MCF 10A (cell line): Measurements from ENCODE around the gene EVL. TPM values are rescaled to one million over a fixed set of nuclear protein-coding genes. Genes with fewer than 3 reads are reported as not detected.

Experiments
- BruUV-seq: library from RNA; stranded (reverse); fragments of 400-500 nt; replicated peaks from 2 replicates; lab custom pipeline; 2021; lab: Mats Ljungman, UMichigan
- CTCF ChIA-PET: fragments of 300-600 bp; sonication (Branson Sonifier 250); formaldehyde crosslinking; extraction: SDS; loops from one replicate; lab custom pipeline; 2021; ENCODE audit warnings: antibody characterized with exemption, inconsistent platforms; lab: Yijun Ruan, JAX
- POLR2A ChIA-PET: fragments of 300-600, 350-650 bp; sonication (Branson Sonifier 250); formaldehyde crosslinking; extraction: SDS; loops from one replicate; lab custom pipeline; 2020; ENCODE audit warnings: antibody characterized with exemption, inconsistent platforms; lab: Yijun Ruan, JAX
- DNase-seq: peaks from one replicate; pipeline ENCODE4 v3.0.0-alpha.2; 2018; ENCODE audit not compliant: unreplicated experiment
- H3K27ac Mint-ChIP-seq: one replicate; pipeline ENCODE4 v1.8.0; 2022; ENCODE audit warnings: mild to moderate bottlenecking, low read depth, mixed read lengths; ENCODE audit not compliant: unreplicated experiment
- H3K27me3 Mint-ChIP-seq: one replicate; pipeline ENCODE4 v1.8.0; 2022; ENCODE audit warnings: mixed read lengths; ENCODE audit not compliant: insufficient read depth, unreplicated experiment
- H3K36me3 Mint-ChIP-seq: one replicate; pipeline ENCODE4 v1.8.0; 2022; ENCODE audit warnings: mild to moderate bottlenecking, moderate library complexity, mixed read lengths; ENCODE audit not compliant: insufficient read depth, unreplicated experiment
- H3K4me1 Mint-ChIP-seq: one replicate; pipeline ENCODE4 v1.8.0; 2022; ENCODE audit warnings: mixed read lengths; ENCODE audit not compliant: insufficient read depth, unreplicated experiment
- H3K4me3 Mint-ChIP-seq: one replicate; pipeline ENCODE4 v1.8.0; 2022; ENCODE audit warnings: mild to moderate bottlenecking, moderate library complexity, mixed read lengths; ENCODE audit not compliant: unreplicated experiment
- H3K9me3 Mint-ChIP-seq: one replicate; pipeline ENCODE4 v1.8.0; 2022; ENCODE audit warnings: mixed read lengths; ENCODE audit not compliant: unreplicated experiment
- intact Hi-C: fragments of 100-400 bp; cut with micrococcal nuclease; formaldehyde crosslinking; loops from 2 replicates; pipeline ENCODE4 v1.14.1; 2022
- total RNA-seq: library from RNA; stranded (reverse); gene quantifications from 2 replicates; pipeline ENCODE4 v1.2.3, GENCODE V29; 2022
- TF ChIP-seq, protein P1 (sequence below): fragments of 200-600 bp; IDR thresholded peaks from one replicate; pipeline ENCODE4 v1.8.0; 2022; ENCODE audit warnings: antibody characterized with exemption, mild to moderate bottlenecking; ENCODE audit not compliant: unreplicated experiment

Gene EVL
- total RNA-seq, 1 experiment from 2014 or later: 55.4 TPM

DNA sequence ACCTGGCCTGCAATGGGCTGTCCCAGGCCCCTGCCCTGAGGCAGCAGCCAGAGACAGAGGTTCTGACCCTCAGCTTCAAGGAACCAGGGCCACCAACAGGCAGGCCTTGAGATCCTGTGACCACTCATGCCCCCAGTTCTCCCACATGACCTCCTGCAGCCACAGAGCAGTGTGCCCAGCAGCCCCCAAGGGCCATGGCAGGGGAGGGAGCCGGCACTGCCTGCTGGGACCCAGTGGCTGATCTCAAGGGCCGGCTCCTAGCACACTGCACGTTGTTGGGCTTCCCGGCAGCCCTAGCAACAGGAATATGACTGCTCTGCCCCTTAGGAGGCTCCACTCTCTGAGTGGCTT, 79.4 kb downstream of the EVL start:
- Mint-ChIP-seq H3K27me3 (no peaks in the 10 kb centered on the region), H3K4me3 (no peak overlapping the region), H3K9me3 (no peaks in the 10 kb centered on the region), H3K4me1 (no peaks in the 10 kb centered on the region), H3K27ac (no peak overlapping the region), H3K36me3 (no peaks in the 10 kb centered on the region)
- CTCF ChIA-PET: no interaction called here
- BruUV-seq: no TSS peak
- no peak for DNase-seq
- POLR2A ChIA-PET: no interaction called here
- TF ChIP-seq, protein P1, sequence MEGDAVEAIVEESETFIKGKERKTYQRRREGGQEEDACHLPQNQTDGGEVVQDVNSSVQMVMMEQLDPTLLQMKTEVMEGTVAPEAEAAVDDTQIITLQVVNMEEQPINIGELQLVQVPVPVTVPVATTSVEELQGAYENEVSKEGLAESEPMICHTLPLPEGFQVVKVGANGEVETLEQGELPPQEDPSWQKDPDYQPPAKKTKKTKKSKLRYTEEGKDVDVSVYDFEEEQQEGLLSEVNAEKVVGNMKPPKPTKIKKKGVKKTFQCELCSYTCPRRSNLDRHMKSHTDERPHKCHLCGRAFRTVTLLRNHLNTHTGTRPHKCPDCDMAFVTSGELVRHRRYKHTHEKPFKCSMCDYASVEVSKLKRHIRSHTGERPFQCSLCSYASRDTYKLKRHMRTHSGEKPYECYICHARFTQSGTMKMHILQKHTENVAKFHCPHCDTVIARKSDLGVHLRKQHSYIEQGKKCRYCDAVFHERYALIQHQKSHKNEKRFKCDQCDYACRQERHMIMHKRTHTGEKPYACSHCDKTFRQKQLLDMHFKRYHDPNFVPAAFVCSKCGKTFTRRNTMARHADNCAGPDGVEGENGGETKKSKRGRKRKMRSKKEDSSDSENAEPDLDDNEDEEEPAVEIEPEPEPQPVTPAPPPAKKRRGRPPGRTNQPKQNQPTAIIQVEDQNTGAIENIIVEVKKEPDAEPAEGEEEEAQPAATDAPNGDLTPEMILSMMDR: no peak
- intact Hi-C loops: no loop called here

DNA sequence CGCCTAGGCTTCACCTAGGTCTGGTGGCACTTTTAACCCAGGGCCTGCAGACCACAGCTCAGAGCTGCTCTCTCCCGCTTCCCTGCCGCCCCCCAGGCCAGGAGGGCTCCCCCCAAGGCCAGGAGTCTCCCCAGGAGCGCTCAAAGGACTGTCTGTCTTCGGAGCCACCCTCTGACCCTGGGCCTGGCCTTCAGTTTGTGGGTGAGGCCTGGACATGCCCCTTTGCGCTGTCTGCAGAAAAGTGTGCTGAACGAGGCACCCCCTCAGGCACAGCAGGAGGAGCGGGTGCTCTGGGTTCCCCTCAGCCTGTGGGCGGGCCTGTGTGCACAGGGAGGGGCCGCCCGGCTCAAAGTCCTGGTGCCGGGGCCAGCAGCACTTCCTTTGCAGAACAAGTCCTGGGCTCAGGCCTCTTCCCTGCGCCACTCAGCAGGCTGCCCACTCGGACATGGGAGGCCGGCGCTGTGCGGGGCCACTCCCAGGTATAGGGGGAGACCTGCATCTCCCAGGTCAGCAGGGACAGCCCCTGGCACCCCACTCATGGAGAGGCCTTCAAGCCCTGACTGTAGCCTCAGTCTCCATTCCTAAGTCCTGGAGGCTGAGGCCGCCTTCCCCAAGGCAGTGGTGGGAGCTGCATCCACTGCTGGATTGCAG, 79.9 kb downstream of the EVL start:
- Mint-ChIP-seq H3K27ac (no peak overlapping the region), H3K36me3 (no peaks in the 10 kb centered on the region), H3K4me1 (no peaks in the 10 kb centered on the region), H3K9me3 (no peaks in the 10 kb centered on the region), H3K4me3 (no peak overlapping the region), H3K27me3 (no peaks in the 10 kb centered on the region)
- no peak for DNase-seq
- TF ChIP-seq, protein P1: no peak
- intact Hi-C loops: no loop called here
- BruUV-seq: no TSS peak
- CTCF ChIA-PET: interaction anchor here (0.6 to 1.0 kb wide), 2 partner anchors 37 to 84 kb away, joined by 3 read pairs; no protein-coding TSS in a partner anchor
- POLR2A ChIA-PET: no interaction called here

DNA sequence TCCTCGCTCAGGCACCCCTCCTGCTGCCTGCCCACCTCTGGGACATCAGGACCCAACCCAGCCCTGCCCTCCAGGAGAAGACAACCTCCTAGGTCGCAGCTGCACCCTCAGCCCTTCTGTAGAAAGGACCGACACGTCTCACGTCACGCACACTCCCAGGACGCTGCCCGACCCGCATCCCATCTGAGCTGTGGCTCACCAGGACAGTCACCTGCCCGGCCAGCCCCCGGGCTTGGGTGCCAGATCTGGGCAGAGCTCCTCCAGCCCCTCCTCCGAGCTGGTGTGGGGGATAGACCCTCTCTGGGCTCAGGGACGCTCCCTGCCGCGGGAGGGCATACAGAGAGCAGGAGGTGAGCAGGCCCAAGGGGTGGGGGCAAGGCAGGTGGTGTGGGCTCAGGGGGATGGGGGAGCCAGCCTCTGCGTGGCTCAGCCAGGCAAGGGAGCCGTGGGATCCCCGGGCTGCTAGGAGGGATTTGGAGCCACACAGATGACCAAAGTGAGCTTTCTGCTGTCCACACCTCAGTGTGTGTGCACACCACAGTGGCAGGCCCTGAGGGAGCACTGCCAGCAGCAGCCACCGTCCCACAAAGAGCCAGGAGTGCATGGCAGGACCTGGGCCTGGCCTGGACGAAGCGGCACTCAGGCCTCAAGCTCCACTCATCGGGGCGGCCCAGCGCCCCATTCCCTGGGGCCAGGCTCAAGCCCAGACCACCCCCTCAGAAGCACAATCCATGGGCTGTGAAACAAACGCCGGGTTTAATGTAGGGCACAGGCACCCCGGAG, 80.7 kb downstream of the EVL start:
- no peaks in the 10 kb centered on the region for H3K9me3 Mint-ChIP-seq
- H3K36me3 Mint-ChIP-seq: no peaks in the 10 kb centered on the region
- intact Hi-C loops: no loop called here
- no peak for DNase-seq
- no peaks in the 10 kb centered on the region for H3K4me1 Mint-ChIP-seq
- no peaks in the 10 kb centered on the region for H3K27me3 Mint-ChIP-seq
- no peak overlapping the region for H3K4me3 Mint-ChIP-seq
- POLR2A ChIA-PET: no interaction called here
- BruUV-seq: no TSS peak
- no peak overlapping the region for H3K27ac Mint-ChIP-seq
- TF ChIP-seq, protein P1: no peak
- CTCF ChIA-PET: interaction anchor here (0.6 to 1.0 kb wide), 3 partner anchors 37 to 165 kb away, joined by 3 read pairs; no protein-coding TSS in a partner anchor

DNA sequence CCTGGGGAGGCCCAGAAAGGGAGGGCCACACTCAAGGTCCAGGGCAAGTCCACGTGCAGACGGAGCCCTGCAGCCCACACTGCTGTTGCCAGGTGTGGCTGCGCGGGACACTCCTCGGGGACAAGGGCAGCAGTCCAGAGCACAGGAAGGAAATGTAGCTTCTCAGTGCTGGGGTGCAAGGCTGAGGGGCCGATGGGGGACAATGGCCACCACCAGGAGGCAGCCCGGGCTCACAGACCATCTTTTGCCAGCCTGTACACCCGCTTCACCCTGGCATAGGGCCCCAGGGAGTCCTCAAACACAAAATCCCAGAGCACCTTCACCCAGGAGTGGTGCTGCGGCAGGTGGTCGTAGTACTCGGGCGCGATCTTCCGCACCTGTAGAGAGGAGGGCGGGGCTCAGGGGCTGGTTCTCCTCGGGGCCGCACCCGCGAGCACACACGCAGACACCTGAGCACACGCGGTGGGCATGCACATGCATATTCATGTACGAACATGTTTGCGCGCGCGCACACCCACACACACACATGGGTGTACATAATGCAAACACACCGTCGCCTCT, 81.4 kb downstream of the EVL start:
- Mint-ChIP-seq H3K27me3 (no peaks in the 10 kb centered on the region), H3K27ac (no peak overlapping the region), H3K9me3 (no peaks in the 10 kb centered on the region), H3K4me1 (no peaks in the 10 kb centered on the region), H3K4me3 (no peak overlapping the region), H3K36me3 (no peaks in the 10 kb centered on the region)
- intact Hi-C loops: no loop called here
- TF ChIP-seq, protein P1: no peak
- CTCF ChIA-PET: interaction anchor here (1.0 kb wide), 1 partner anchor 38 kb away, joined by 3 read pairs; no protein-coding TSS in a partner anchor
- no peak for DNase-seq
- POLR2A ChIA-PET: no interaction called here
- no TSS peak for BruUV-seq
